Stomach (tissue), 9 donors: ENCODE measurements around the gene KIAA0930. TPM values are rescaled to one million over a fixed set of nuclear protein-coding genes. Genes with fewer than 3 reads are reported as not detected.

ENCODE experiments used
- DNase-seq, 2 donors: peaks; one replicate each; pipeline versions ENCODE4 v3.0.0 to v3.0.0-alpha.2; 2013 to 2019
- H3K27ac ChIP-seq, 5 donors: fragments of 200-600 bp in 4 of 5; sonication (generic) in 4 of 5; one replicate each; pipeline ENCODE4 v1.5.1; 2013 to 2019; ENCODE audit warnings: mild to moderate bottlenecking in 1 of 5, moderate library complexity in 1 of 5
- H3K27me3 ChIP-seq, 3 donors: fragments of 200-600 bp; sonication (generic); one replicate each; pipeline ENCODE4 v1.5.1; 2017 to 2019; ENCODE audit warnings: mixed run types in 1 of 3
- H3K36me3 ChIP-seq, 4 donors: fragments of 200-600 bp; sonication (generic); 1 replicate in 3 of 4; 2 replicates in 1 of 4; pipeline ENCODE4 v1.5.1; 2016 to 2019
- H3K4me1 ChIP-seq, 4 donors: fragments of 200-600 bp; sonication (generic); one replicate each; pipeline ENCODE4 v1.5.1; 2016 to 2019
- H3K4me3 ChIP-seq, 4 donors: fragments of 200-600 bp; sonication (generic) in 3 of 4; one replicate each; pipeline ENCODE4 v1.5.1; 2016 to 2019; ENCODE audit warnings: mild to moderate bottlenecking in 1 of 4
- H3K9me3 ChIP-seq, 4 donors: fragments of 200-600 bp; sonication (generic); one replicate each; pipeline ENCODE4 v1.5.1; 2016 to 2019
- EP300 ChIP-seq: sonication (generic); formaldehyde crosslinking; IDR thresholded peaks from one replicate; pipeline ENCODE4 v1.6.1; 2017; ENCODE audit warnings: antibody characterized with exemption
- POLR2A ChIP-seq, 4 donors: fragments of 450-650 bp; IDR thresholded peaks; one replicate each; pipeline ENCODE4 v1.6.1; 2016; ENCODE audit warnings: antibody characterized with exemption in 4 of 4, control low read depth in 2 of 4, mild to moderate bottlenecking in 1 of 4, moderate library complexity in 1 of 4
- POLR2AphosphoS5 ChIP-seq, 3 donors: sonication (generic); formaldehyde crosslinking; IDR thresholded peaks; one replicate each; pipeline ENCODE4 v1.6.1; 2016; ENCODE audit warnings: antibody characterized with exemption in 3 of 3
- WGBS, 5 donors: extraction: QIAGEN DNeasy Blood & Tissue Kit in 3 of 5; methylation state at CpG; one replicate each; pipeline versions ENCODE4 v1.1.5 to v1.1.7; 2013 to 2018; 5-methylcytosine and 5-hydroxymethylcytosine counted together
- intact Hi-C: fragments of 100-400 bp; cut with DNase I; formaldehyde crosslinking; loops from one replicate; pipeline ENCODE4 v1.15.1; 2023; ENCODE audit warnings: low total_unique reads
- polyA plus RNA-seq, 3 donors: library from polyadenylated mRNA; stranded (reverse); fragments of 200-250 nt; gene quantifications; one replicate each; pipeline ENCODE4 v1.2.3, GENCODE V29; 2013
- total RNA-seq, 5 donors: library from RNA; depleted of rRNA; stranded (reverse); fragments of >200 nt; gene quantifications; one replicate each; pipeline versions ENCODE4 v1.1.0 to v1.2.3, GENCODE V29; 2014 to 2016
- TF ChIP-seq, protein P1 (sequence below), 7 experiments: fragments of 450-650 bp in 4 of 7; fragments of 200-600 bp in 3 of 7; sonication (generic) in 3 of 7; IDR thresholded peaks; one replicate each; pipeline ENCODE4 v1.5.1; 2016 to 2019; ENCODE audit warnings: antibody characterized with exemption in 7 of 7, control low read depth in 2 of 7, mild to moderate bottlenecking in 1 of 7
- donor health status: healthy with polysubstance abuse.
- donor health status: Bipolar disorder and iron deficiency.
- donor health status: healthy.

The KIAA0930 gene
- total and polyA plus RNA-seq, 8 donors = 7.1 to 42.3 (median 18.4) TPM

DNA sequence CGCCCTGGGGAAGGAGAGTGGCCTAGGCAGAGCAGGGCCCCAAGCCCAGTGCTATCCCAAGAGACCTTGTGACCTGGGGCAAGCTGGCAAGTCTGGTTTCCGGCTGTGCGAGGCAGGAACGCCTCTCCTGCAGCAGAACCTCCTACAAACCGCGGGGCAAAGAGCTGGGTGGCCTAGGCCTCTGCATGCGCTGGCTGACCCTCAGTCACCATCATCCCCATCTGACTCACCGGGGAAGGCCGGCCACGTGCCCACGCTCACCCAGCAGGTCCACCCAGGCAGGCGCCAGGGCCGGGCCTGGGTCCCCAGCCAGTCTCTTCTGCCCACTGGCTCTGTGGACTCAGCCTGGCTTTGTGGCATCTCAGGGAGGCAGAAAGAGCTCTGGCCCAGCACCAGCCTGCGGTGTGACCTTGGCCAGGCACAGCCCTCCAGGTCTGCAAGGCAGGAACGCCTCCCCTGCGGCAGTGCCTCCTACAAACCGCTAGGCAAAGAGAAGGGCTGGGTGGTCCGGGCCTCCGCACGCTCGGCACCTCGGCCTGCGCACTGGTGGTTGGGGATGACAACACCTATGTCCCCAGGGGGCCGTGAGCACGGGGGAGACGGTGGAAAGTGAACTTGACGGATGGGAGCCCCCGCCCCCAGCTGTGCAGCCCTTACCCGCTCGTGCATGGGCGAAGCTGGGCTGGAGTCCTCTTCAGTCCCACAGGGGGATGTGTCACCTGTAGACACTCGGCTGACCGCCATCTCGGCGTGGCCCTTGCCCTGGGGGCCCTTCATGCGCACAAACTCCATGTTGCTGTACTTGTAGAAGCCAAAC lies 38.2 kb downstream of the KIAA0930 start:
- Histone ChIP-seq H3K36me3 (peaks cover 32 to 85% (median 75%) of the 10 kb centered on the region in 4 donors), H3K4me3 (no peak overlapping the region), H3K27me3 (no peaks in the 10 kb centered on the region), H3K9me3 (no peaks in the 10 kb centered on the region), H3K27ac (peak overlapping the region in 3 of 5 donors; percentile 21 to 59 (median 23)), H3K4me1 (peaks cover 14 to 25% (median 18%) of the 10 kb centered on the region in 4 donors)
- intact Hi-C loops = no loop called here
- TF ChIP-seq EP300 (no peak), POLR2AphosphoS5 (IDR thresholded peaks at IDR 0.05) (no peak), POLR2A (IDR thresholded peaks at IDR 0.05) (no peak)
- TF ChIP-seq, protein P1, sequence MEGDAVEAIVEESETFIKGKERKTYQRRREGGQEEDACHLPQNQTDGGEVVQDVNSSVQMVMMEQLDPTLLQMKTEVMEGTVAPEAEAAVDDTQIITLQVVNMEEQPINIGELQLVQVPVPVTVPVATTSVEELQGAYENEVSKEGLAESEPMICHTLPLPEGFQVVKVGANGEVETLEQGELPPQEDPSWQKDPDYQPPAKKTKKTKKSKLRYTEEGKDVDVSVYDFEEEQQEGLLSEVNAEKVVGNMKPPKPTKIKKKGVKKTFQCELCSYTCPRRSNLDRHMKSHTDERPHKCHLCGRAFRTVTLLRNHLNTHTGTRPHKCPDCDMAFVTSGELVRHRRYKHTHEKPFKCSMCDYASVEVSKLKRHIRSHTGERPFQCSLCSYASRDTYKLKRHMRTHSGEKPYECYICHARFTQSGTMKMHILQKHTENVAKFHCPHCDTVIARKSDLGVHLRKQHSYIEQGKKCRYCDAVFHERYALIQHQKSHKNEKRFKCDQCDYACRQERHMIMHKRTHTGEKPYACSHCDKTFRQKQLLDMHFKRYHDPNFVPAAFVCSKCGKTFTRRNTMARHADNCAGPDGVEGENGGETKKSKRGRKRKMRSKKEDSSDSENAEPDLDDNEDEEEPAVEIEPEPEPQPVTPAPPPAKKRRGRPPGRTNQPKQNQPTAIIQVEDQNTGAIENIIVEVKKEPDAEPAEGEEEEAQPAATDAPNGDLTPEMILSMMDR (IDR thresholded peaks at IDR 0.05) = no peak
- no peak for DNase-seq
- 79 to 91% (median 86%) methylated on average over 18 to 36 of the region's 36 CpGs for WGBS, 5 donors

DNA sequence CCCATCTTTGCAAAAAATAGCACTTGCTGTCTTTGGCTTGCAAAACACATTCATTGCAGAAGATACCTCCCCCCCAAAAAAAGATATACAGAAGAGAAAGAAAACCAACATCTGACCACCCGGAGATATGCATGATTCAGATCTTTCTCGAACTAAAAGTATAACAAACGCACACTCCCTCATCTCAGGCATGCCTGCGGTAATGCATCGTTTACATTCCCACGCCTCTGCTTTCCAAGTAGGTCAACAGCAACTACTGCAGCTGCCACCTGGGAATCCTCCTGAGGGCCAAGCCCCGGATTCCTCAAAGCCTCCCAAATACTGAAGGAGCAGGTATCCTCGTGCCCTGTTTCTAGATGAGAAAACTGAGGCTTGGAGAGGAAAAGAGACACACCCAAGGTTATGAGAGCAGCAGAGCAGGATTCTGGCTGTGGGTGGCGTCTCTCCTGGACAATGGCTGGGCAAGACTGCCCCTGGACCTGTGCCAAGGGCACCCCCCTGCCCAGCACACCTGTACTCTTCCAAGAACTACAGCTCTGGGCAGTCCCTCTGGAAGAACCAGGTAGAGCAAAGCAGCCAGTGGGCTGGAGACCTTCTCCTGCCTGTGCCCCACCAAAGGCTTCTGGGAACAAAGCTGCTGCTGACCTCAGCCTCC lies 38.9 kb downstream of the KIAA0930 start:
- TF ChIP-seq EP300 (no peak), POLR2AphosphoS5 (IDR thresholded peaks at IDR 0.05) (peak in 2 of 3 donors; percentile 19 to 60), POLR2A (IDR thresholded peaks at IDR 0.05) (no peak)
- peak in 1 of 2 donors; percentile 58 for DNase-seq
- peaks cover 38 to 91% (median 82%) of the 10 kb centered on the region in 4 donors for H3K36me3 ChIP-seq
- H3K4me3 ChIP-seq = no peak overlapping the region
- peak overlapping the region in 4 of 5 donors; percentile 21 to 59 (median 26) for H3K27ac ChIP-seq
- WGBS, 5 donors = 23 to 44% (median 33%) methylated on average over 9 of the region's 9 CpGs
- H3K27me3 ChIP-seq = no peaks in the 10 kb centered on the region
- H3K4me1 ChIP-seq = peaks cover 14 to 25% (median 18%) of the 10 kb centered on the region in 4 donors
- intact Hi-C loops = no loop called here
- no peaks in the 10 kb centered on the region for H3K9me3 ChIP-seq

DNA sequence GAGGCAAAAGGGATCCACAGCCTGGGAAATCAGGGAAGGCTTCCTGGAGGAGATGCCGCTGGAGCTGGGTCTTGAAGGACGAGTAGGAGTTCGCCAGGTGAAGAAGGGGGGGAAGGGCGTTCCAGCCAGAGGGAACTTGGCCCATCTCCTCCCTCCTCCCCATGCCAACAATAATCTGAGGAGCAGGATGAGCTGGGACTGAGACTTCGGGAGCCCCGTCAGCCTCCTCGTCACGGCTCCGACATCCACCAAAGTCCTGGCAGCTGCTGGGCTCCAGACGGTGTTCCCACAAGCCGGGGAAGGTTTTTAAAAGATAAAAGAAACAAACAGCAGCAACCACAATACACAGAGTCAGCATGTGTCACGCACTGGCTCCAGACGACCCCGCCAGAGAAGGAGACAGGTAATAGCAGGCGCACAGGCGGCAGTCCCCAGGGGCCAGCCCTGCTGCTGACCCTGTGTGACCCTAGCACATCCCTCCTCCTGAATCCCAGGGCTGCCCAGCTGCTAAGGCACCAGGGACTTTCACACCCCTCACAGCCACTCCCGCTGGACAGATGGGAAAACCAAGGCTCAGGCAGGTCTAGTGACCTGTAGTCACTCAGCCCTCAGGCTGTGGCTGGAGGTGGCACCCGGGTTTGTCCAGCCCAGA lies 39.7 kb downstream of the KIAA0930 start:
- Histone ChIP-seq H3K27ac (peak overlapping the region in 4 of 5 donors; percentile 11 to 29 (median 20)), H3K4me1 (peaks cover 14 to 25% (median 18%) of the 10 kb centered on the region in 4 donors), H3K4me3 (no peak overlapping the region), H3K27me3 (no peaks in the 10 kb centered on the region), H3K36me3 (peaks cover 47 to 95% (median 90%) of the 10 kb centered on the region in 4 donors), H3K9me3 (no peaks in the 10 kb centered on the region)
- WGBS, 5 donors = 69 to 86% (median 76%) methylated on average over 18 of the region's 18 CpGs
- DNase-seq = no peak
- TF ChIP-seq EP300 (no peak), POLR2AphosphoS5 (IDR thresholded peaks at IDR 0.05) (no peak), POLR2A (IDR thresholded peaks at IDR 0.05) (no peak)
- TF ChIP-seq, protein P1 (IDR thresholded peaks at IDR 0.05) = no peak
- intact Hi-C loops = no loop called here

DNA sequence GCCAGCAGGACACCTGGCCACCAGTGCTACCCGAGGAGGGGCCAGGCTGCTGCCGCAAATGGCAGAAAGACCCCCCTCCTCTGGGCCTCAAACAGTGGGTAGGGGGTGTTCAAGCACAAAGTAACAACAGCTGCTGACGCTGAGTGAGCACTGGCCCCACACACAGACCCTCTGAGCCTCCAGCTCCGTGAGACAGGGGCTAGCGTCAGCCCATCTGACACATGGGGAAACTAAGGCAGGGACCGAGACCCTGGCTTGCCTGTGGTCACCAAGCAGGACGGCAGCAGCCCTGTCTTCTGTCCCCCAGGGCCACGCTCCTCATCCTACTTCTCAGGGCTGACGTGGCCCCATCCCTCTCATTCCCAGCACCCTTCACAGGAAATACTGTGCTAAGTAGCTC lies 40.5 kb downstream of the KIAA0930 start:
- Histone ChIP-seq H3K27ac (no peak overlapping the region), H3K4me3 (no peak overlapping the region), H3K36me3 (peaks cover 47 to 95% (median 90%) of the 10 kb centered on the region in 4 donors), H3K4me1 (peaks cover 14 to 25% (median 18%) of the 10 kb centered on the region in 4 donors), H3K9me3 (no peaks in the 10 kb centered on the region), H3K27me3 (no peaks in the 10 kb centered on the region)
- TF ChIP-seq EP300 (no peak), POLR2AphosphoS5 (IDR thresholded peaks at IDR 0.05) (no peak), POLR2A (IDR thresholded peaks at IDR 0.05) (no peak)
- TF ChIP-seq, protein P1 (IDR thresholded peaks at IDR 0.05) = no peak
- intact Hi-C loops = no loop called here
- WGBS, 5 donors = 87 to 97% (median 95%) methylated on average over 6 to 9 of the region's 9 CpGs
- DNase-seq = no peak
